ENCODE data around the gene RBMS3.
"Not testable (repeated sequence)": the region's sequence is repeated elsewhere in the genome, so short reads cannot be mapped to it uniquely, and the experiment has no call there.

Gene RBMS3

DNA sequence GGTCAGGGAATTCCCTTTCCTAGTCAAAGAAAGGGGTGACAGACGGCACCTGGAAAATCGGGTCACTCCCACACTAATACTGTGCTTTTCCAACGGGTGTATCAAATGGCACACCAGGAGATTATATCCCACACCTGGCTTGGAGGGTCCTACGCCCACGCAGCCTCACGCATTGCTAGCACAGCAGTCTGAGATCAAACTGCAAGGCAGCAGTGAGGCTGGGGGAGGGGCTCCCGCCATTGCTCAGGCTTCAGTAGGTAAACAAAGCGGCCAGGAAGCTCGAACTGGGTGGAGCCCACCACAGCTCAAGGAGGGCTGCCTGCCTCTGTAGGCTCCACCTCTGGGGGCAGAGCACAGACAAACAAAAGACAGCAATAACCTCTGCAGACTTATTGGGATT lies 769.2 kb downstream of the RBMS3 start:
- not testable (repeated sequence) for DNase-seq

DNA sequence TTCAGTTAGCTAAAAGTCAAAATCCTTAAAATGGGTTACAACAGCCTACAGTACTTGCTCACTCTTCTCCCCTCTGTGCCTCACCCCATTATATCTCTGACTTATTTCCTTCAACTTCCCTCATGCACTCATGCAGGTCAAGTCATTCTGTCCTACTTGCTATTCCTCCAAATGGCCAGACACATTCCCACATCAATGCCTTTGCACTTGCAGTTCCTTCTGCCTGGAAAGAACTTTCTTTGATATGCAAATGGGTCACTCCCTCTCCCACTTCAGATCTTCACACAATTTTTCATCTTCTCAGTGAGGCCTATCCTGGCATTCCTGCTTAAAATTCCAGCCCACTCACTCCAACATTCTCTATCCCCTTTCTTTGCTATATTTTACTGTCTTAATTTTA lies 778.4 kb downstream of the RBMS3 start:
- DNase-seq: no peak

Data from stimulated activated CD4-positive, alpha-beta T cell treated with anti-CD3 and anti-CD28 coated beads, Interleukin-2, amount 100 ng/mL, for 48 hours (primary cell).